NCI-H524 (cell line): ENCODE results near the gene POLR3B.
"Not testable (repeated sequence)": the region's sequence is repeated elsewhere in the genome, so short reads cannot be mapped to it uniquely, and the experiment has no call there.

ENCODE experiments used
- DNase-seq, 2 experiments: peaks; one replicate each; lab custom pipeline; 2025; lab: John Stamatoyannopoulos, UW

The POLR3B gene

DNA sequence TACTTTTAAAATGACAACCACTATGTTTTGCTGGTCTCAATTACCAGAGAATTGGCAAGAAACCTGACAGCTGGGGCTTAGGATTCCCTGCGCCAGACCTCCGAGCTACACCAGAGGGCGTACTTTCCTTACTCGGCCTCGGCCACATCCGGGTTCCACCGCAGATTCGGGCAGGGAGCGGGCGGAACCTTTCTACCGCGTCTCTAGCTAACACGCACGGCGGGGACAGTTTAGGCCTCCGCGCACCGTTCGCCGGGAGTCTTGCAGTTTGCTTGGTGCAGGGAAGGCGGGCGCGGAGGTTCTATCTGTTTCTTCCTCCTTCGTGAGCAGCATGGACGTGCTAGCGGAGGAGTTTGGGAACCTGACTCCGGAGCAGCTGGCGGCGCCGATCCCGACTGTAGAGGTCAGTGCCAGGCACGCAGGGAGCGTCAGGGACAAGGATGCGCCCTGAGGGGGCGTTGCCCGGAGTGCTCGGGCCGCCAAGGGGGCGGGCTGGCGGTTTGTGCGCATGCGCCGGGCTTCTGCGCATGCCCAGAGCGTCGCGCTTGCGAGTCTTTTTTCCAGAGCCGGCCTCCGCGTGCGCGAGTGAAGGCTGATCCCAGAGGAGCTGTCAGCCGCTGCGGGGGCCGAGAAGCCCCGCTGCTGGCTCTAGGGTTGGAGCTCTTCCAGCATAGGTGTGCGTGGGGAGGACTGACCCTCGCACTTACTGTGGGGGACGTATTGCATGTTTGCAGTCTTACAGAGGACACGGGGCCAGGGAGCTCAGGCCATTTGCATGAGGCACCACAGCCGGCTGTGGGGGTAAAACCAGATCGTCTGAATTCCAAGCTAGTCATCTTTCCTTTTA lies at the start of gene POLR3B:
POLR3B (plus strand) TSS at position 200 of the 847 bp plus-strand sequence; CDS start at position 332, 132 bp downstream.
- peak; percentile 91 to 94 for DNase-seq

DNA sequence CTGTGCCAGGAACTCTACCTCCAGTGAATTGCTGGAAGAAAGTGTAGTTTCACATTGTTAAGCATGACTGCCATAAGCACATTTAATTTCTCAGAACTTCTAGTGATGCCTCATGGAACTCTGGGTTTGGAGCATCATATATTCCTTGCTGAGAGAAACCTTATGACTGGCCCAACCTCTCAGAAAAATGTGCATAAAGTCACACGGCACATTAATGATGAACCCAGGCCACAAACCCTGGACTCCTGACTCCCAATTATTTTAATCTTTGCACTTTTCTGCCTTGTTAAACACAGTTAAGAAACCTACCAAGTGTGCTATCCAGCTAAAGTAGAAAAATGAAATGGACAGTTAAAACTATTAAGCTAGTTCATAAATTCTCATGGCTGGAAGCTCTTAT lies 49.4 kb upstream of the POLR3B start:
- no peak for DNase-seq

DNA sequence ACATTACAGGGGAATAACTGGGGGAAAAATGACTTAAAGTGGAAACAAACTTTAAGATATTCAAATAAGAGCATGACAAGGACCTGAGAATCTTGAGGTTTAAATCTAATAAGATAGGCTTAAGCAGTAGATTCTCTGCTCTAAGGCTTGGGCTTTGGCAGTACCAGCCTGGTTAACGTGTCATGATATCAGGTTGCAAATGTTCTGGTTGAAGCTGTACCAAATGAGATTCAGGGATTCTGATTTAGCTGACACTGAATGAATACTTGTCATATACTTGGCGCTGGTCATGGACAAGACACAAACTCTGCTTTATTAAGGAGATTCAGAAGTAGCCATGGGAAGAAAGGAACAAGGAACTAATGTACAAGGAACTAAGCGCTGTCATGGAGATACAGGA lies 48.9 kb upstream of the POLR3B start:
- no peak for DNase-seq

DNA sequence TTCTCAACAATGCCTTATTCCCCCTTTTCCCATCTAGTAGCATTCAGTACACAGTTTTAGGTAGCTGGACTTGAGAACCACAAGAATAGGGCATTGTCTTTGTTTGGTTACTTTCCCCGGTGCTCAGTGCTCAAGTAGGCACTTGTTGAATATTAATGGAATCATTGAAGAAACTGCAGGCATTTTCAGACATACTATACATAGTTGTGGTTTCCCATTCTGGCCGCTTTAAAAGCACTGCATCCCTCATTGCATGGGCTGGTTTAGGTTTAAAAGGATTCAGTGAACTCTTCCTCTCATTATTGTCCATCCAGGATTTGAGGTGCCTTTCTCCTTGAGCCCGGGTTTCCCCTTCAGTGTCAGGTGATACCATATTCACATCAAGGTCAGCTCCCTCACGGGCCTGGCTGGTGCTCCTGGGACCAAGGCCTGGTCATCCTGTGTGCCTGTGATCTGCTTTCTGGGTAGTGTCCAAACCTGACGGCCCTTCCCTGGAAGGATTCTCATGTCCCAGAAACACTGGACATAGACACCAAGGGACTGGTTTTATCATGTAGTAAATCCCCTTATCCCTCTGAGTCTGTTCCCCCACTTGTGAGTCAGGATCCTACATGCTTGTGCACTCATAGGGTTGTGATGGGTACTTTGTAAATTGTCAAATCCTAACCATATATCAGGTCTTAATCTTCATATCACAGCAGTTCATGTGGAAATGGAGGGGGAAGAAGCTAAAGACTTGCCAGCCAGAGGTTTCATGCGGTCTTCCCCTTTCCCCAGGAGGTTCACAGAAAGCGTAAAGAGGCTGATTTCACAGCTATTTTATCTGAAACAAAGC lies 47.7 kb upstream of the POLR3B start:
- no peak for DNase-seq

DNA sequence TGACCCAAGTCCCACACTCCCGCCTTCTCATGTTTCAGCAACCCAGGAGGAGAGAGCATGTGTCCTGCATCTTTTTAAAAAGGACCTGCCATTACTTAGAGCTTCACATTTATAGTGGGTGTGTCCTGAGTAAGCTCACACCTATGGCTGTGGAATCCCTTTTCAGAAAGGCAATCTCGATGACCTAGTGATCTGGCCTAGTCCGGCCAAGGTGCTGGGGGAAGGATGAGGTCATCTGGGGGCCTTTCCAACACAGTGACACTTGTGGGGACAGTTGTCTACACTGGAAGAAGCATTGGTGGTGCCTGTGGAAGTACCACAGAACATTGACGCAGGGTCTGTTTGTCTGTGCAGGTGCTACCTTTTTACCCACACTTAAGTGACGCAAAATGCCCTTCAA lies 46.9 kb upstream of the POLR3B start:
- no peak for DNase-seq

DNA sequence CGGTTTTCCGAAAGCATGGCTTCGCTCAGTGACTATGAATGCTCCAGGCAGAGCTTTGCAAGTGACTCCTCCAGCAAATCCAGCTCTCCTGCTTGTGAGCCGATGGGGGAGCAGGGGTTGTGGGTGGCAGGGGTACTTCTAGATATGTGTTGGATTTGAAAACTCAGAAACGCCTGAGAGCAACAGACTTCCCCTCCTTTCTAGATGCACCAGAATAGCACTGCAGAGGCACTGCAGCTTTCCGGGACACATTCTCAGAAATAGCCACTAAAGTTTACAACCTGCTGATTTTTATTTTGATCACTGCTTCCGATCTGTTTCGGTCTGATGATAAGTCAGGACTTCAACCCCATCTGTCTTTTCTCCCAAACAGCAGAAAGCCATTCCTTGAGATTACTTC lies 46.4 kb upstream of the POLR3B start:
- DNase-seq = no peak

DNA sequence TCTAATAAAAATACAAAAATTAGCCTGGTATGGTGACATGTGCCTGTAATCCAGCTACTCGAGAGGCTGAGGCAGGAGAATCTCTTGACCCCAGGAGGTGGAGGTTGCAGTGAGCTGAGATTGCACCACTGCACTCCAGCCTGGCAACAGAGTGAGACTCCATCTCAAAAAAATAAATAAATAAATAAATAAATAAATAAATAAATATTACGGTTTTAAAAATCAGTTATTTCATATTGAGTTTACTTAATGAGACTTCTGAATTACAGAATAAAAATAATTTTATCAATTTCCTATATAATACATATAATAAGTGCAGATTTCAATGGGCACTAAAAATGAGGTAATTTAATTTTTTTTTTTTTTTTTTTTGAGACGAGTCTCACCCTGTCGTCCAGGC lies 44.1 kb upstream of the POLR3B start:
- not testable (repeated sequence) for DNase-seq

DNA sequence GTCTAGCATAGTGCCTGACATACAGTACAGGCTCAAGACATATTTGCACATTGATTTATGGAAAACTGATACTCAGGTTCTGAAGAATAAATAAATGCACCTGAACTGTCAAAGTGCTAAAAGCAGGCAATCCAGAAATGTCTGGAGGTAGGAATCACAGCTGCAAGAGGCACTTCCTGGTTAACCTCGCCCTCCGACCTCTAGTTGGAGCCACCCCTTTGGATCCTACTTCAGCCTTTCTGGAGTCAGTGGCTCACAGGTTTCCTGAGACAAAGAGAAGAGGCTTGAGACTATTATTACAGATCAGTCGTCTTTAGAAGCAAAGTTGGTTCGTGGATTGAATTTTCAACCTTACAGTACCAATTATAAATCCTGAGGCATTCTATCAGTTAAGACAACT lies 42.0 kb upstream of the POLR3B start:
- no peak for DNase-seq

DNA sequence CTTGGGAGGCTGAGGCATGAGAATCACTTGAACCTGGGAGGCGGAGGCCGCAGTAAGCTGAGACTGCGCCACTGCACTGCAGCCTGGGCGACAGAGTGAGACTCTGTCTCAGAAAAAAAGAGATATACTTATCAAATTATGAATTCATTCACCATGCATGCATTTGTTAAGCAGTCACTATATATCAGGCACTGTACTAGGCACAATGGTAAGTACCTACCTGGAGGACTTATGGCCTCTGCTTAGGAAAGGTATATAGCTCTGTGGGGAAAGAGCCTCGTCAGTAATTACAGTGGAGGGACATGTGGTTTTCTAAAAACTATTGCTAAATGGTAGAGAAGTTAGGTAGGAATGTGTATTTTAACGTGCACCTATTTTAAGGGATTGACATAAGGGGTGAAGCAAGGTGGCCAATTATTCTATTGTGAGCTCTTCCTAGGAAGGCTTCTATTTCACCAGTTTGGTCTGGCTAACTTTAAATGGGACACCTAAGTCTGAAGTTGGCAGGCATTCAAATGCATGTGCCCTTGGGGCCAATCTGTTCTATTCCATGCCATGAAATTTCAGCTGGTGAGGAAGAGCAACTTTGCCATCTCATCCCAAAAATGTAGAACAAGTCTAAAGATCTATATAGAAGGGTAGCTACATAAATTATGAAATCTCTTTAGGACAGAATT lies 40.0 kb upstream of the POLR3B start:
- DNase-seq = no peak

DNA sequence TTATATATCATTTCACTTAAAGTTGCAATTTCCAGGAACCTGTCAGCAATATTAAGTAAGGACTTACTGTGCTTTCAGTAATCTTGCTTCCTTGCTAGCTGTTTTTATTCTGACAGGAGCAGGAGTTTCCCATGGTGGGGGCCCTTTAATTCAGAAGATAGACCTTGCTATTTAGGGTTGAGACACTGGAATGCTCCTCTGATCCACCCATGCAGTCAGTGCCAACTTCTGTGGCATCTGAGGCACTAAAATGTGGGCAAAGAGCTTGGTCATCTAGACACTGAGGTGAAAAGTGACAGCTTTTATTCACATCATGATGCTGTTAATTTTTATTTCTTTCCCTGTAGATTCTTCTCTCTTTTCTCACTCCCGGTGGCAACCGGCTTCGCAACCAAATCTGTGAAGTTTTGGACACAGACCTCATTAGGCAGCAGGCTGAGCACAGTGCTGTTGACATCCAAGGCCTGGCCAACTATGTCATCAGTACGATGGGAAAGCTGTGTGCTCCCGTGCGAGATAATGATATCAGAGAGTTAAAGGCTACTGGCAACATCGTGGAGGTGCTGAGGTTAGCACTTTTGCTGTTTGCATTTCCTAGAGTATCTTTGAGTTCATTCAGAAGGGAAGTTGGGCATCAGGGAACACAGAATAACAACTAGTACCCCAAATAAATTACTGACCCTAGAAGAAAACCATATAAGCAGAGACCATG lies 36.3 kb upstream of the POLR3B start:
- no peak for DNase-seq

DNA sequence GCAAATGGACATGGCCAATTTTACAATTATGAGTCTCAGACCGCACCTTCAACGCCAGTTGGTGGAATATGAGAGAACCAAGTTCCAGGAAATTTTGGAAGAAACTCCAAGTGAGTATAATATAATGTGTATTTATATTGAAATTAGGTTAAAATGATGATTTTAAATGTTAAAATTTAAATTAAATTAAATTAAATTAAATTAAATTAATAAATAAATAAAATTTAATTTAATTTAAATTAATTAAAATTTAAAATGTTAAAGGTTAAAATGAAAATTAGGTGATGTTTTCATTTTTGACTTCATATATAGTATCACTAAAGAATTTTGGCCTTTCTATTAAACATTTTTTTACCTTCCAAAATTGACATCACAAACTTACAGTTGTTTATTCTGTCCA lies 34.0 kb upstream of the POLR3B start:
- DNase-seq = no peak

DNA sequence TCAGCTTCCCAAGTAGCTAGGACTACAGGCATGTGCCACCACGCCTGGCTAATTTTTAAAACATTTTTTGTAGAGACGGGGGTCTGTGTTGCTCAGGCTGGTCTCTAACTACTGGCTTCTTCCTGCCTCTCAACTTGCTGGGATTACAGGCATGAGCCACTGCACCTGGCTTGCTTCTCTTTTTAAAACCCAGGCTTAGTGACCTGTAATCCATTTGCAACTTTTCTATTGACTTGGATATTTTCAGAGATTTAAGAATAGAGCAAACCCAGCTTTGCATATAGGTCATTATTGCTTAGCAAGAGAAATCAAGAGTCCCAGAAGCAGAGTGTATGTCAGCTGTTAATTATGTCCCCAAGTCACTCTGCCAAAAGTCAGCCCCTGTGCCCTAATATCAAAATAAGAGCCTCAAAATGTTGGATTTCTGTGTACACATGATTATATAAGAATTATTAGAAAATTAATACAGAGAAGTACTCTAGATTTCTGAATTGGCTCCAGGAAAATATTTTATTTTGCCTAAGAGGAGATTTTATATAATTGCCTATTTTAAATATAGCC lies 30.2 kb upstream of the POLR3B start:
- no peak for DNase-seq

DNA sequence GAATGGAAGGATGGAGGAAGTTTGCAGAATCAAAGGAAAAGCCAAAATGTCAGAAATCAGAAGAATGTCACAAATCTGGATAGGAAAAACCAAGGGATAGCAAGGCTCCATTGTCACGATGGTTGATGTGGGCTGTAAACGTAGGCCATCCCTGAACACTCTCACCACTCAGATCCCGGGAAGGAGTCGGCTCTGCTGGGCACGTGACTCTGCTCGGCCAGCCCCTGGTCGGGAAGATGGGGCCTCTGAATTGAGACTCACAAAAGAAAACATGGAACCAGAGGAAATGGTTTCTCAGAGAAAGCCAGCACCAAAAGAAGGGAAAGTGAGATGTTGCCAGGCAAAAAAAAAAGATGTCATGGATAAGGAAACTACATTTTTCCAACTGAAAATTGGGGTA lies 28.8 kb upstream of the POLR3B start:
- no peak for DNase-seq

DNA sequence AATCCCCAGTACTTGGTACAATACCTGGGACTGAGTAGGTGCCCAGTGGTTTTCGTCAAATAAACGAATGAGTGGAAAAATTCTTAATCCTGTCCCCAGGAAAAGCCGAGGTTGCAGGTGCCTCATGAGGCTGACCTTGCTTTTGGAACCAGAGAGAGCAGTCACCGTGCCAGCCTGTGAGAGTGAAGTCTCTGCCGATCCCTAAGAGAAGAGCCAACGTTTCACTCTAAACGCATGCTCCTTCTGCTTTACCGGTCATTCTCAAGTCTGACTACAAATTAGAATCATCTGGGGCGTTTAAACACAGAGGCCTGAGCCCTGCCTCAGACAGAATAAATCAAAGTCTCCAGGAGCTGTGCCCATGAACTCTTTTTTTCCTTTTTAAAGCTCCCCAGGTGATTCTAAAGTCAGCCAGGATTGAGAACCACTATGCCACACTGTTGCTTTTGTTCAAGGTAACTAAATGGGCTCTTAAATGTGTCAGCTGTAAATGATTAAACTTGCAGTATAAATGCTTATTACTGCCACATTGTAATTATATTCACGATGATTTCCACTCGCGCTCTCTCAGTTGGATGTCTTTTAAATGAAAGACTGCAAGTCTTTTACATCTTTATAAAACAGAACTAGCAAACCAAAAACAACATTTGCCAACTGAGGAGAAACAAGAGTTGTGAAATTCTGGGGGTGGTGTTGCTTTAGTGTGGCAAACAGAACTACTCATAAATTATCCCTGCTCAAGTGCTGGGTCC lies 28.1 kb upstream of the POLR3B start:
- DNase-seq = no peak

DNA sequence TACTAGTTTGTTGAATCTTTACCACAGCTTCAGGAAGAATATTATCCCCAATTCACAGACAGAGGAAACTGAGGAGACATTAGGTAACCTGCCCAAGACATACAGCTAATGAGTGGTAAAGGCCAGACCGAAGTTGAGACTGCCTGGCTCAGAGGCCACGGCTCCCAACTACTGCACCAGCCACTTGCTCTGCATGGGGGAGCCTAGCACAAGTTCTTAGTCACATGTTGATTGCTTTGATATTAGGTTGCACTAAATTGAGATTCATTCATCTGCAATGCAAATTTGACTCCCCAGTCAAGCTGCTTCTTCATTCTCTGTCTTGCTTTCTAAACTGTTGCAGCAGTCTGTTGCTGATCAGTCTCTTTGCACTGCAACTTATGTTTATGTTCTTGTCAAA lies 25.9 kb upstream of the POLR3B start:
- DNase-seq = no peak

DNA sequence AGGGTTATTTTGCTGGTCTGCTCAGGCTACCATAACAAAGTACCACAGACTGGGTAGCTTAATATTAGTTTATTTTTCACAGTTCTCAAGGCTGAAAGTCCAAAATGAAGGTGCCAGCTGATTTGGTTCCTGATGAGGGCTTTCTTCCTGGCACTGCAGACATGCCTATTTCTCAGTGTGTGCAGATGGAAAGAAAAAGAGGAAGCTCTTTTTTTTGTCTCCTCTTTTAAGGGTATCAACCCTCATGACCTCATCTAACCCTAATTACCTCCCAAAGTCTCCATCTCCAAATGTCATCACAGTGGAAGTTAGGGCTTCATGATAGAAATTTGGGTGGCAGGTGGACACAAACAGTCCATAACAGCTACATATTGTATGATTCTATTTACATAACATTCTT lies 25.0 kb upstream of the POLR3B start:
- DNase-seq = no peak

DNA sequence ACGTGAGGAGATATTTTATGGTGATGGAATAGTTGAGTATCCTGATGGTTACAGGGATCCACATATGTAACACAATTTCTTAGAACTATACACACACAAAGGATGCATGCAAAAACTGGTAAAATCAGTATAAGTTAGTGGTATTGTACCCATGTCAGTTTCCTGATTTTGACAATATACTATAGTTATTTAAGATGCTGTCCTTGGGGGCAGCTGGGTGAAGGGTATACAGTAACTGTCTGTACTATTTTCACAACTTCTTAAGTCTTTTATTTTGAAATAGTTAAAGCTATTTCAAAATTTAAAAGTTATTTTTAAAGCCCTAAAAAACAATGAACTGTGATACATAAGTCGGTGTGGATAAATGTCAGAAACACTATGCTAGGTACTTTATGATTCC lies 24.5 kb upstream of the POLR3B start:
- DNase-seq = no peak

DNA sequence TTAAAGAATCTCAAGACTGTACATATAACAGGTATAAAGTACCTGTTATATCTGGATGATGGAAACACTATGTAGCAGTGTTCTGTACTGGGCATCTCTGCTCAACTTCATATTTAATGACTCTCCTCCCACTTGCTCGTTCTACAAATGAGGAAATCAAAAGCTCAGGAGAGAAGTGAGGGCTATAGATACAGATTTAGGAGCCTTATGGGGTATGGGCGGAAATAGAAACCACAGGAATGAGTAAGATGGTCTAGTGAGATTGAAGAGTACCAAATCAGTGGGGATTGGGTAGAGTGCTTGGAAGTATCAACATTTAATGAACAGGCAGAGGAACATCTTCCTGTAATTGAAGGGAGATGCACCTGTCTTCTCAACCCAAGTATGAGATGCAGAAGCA lies 23.8 kb upstream of the POLR3B start:
- no peak for DNase-seq

DNA sequence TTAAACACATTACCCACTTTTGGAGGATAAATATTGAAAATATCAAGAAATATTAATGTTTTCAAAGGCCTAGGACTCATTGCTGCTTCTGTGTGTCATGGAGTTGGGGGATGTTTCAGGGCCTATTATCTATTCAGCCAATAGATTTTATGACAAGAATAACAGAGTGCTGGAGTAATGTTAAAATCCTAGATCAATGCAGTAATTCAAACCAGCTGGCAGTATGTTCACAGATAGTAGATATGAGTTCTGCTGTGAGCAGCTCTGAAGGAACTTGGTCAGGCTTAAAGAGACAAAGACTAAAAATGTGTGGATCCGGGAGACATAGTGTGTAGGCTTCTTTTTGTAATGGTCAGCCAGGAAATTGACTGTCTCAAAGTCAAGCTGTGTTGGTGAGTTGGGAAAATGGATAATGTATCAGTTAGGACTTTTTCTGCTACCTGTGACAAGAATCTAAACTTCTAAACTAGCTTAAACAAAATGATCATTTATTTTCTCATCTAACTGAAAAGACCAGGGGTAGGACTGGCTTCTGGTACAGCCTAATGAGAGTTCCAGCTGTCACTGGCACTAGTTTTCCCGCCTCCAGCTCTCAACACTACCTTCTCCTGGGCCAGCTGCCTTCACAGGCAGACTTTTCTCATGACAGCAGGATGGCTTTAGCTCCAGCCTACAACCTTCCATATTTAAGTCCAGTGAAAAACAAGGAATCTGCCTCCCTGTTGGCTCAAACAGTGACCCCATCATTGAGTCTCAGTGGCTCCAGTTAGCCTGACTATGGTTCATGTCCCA lies 16.3 kb upstream of the POLR3B start:
- DNase-seq = peak in 1 of 2 experiments; percentile 9
